Smooth muscle cell (in vitro differentiated cells): Measurements from ENCODE around the gene PRRX2. TPM values are rescaled to one million over a fixed set of nuclear protein-coding genes. Genes with fewer than 3 reads are reported as not detected.

Experiments used
- DNase-seq: peaks from one replicate; lab custom pipeline; 2025; ENCODE audit not compliant: unreplicated experiment; lab: John Stamatoyannopoulos, UW
- H2AFZ ChIP-seq: fragments of 200-600 bp; sonication (generic); 2 replicates; pipeline ENCODE4 v1.6.0; 2016; ENCODE audit warnings: antibody characterized with exemption, low read depth, mild to moderate bottlenecking
- H3F3A ChIP-seq: fragments of 200-600 bp; sonication (generic); 2 replicates; pipeline ENCODE4 v1.6.0; 2017; ENCODE audit warnings: antibody characterized with exemption, low read depth
- H3K27ac ChIP-seq: fragments of 200-600 bp; sonication (generic); 2 replicates; pipeline ENCODE4 v1.5.1; 2016; ENCODE audit warnings: low read depth, mild to moderate bottlenecking
- H3K27me3 ChIP-seq: fragments of 200-600 bp; sonication (generic); 2 replicates; pipeline ENCODE4 v1.6.1; 2016; ENCODE audit warnings: low read depth, mild to moderate bottlenecking
- H3K36me3 ChIP-seq: fragments of 200-600 bp; sonication (generic); 2 replicates; pipeline ENCODE4 v1.5.1; 2016; ENCODE audit warnings: low read depth
- H3K4me1 ChIP-seq: fragments of 200-600 bp; sonication (generic); 2 replicates; pipeline ENCODE4 v1.5.1; 2016; ENCODE audit warnings: low read depth
- H3K4me2 ChIP-seq: fragments of 200-600 bp; sonication (generic); 2 replicates; pipeline ENCODE4 v1.6.0; 2016; ENCODE audit warnings: mild to moderate bottlenecking
- H3K4me3 ChIP-seq: fragments of 200-600 bp; sonication (generic); 2 replicates; pipeline ENCODE4 v1.5.1; 2016; ENCODE audit warnings: mild to moderate bottlenecking
- H3K79me2 ChIP-seq: fragments of 200-600 bp; sonication (generic); 2 replicates; pipeline ENCODE4 v1.6.0; 2016; ENCODE audit warnings: low read depth, mild to moderate bottlenecking
- H3K9ac ChIP-seq: fragments of 200-600 bp; sonication (generic); 2 replicates; pipeline ENCODE4 v1.6.0; 2016; ENCODE audit warnings: low read depth
- H3K9me3 ChIP-seq: fragments of 200-600 bp; sonication (generic); replicated peaks from 2 replicates; pipeline ENCODE4 v1.5.1; 2016; ENCODE audit warnings: low read depth
- H4K20me1 ChIP-seq: fragments of 200-600 bp; sonication (generic); 2 replicates; pipeline ENCODE4 v1.6.0; 2016; ENCODE audit warnings: low read depth
- WGBS: methylation state at CpG from one replicate; pipeline ENCODE4 v1.1.7; 2016; ENCODE audit warnings: low lambda C conversion rate; 5-methylcytosine and 5-hydroxymethylcytosine counted together
- polyA plus RNA-seq: library from polyadenylated mRNA; unstranded; fragments of >200 nt; fragmentation: Nextera tagmentation; extraction: Ambion mirVana; gene quantifications from 2 replicates; pipeline ENCODE4 v1.2.1, GENCODE V29; 2016
- total RNA-seq: library from RNA; depleted of rRNA; stranded (reverse); fragments of >200 nt; gene quantifications from 2 replicates; pipeline ENCODE4 v1.2.3, GENCODE V29; 2014
- TF ChIP-seq, protein P1 (sequence below): fragments of 200-600 bp; sonication (generic); IDR thresholded peaks from 2 replicates; pipeline ENCODE4 v1.5.1; 2017; ENCODE audit warnings: borderline replicate concordance, mild to moderate bottlenecking, antibody characterized with exemption; ENCODE audit not compliant: insufficient read depth, poor library complexity, severe bottlenecking

PRRX2 gene
- total and polyA plus RNA-seq, 2 experiments from 2014 or later: 87.7 to 234 TPM

DNA sequence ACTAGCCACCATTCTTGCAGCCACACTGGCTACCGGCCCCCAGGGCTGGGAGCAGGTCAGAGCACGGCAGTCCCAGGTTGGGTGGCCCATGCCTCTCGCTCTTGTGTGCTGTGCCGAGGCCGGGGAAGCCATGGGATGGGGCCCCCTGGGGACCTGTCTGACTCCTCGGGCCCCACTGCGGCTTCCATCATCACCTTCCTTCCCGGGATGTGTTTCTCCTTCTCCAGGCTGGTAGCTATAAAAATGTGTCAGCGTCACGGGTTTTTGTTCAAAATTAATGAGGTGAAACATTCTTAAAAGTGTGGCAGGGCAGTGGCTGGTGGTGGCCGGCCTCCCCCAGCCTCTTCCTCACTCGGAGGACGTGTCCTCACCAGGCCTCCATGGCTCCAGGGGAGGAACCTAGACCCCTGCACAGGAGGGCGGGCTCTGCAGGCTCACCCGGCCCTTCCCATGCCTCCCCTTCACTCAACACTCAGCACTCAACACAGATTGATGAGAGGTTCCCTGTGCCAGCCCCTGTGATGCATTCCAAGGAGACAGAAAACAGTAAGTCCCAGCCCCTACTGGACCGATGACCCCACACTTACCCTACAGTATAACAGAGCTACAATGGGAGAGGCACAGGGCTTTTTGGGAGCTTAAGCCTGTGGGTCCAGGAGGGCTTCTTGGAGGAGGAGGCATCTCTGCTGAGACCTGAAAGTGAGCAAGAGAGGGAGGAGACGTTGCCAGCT lies 44.2 kb downstream of the PRRX2 start:
- Histone ChIP-seq H3K36me3 (no peaks in the 10 kb centered on the region), H3K4me1 (peaks cover 42% of the 10 kb centered on the region), H2AFZ (no peak overlapping the region), H3K9me3 (no peaks in the 10 kb centered on the region), H4K20me1 (no peaks in the 10 kb centered on the region), H3K27me3 (no peaks in the 10 kb centered on the region), H3K9ac (peak overlapping the region; percentile 64), H3K4me3 (no peak overlapping the region), H3K79me2 (peaks cover 36% of the 10 kb centered on the region), H3K4me2 (peak overlapping the region; percentile 67), H3F3A (peaks cover 34% of the 10 kb centered on the region), H3K27ac (peak overlapping the region; percentile 91)
- TF ChIP-seq, protein P1, sequence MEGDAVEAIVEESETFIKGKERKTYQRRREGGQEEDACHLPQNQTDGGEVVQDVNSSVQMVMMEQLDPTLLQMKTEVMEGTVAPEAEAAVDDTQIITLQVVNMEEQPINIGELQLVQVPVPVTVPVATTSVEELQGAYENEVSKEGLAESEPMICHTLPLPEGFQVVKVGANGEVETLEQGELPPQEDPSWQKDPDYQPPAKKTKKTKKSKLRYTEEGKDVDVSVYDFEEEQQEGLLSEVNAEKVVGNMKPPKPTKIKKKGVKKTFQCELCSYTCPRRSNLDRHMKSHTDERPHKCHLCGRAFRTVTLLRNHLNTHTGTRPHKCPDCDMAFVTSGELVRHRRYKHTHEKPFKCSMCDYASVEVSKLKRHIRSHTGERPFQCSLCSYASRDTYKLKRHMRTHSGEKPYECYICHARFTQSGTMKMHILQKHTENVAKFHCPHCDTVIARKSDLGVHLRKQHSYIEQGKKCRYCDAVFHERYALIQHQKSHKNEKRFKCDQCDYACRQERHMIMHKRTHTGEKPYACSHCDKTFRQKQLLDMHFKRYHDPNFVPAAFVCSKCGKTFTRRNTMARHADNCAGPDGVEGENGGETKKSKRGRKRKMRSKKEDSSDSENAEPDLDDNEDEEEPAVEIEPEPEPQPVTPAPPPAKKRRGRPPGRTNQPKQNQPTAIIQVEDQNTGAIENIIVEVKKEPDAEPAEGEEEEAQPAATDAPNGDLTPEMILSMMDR: no peak
- 59% methylated on average over 17 of the region's 17 CpGs for WGBS
- no peak for DNase-seq

DNA sequence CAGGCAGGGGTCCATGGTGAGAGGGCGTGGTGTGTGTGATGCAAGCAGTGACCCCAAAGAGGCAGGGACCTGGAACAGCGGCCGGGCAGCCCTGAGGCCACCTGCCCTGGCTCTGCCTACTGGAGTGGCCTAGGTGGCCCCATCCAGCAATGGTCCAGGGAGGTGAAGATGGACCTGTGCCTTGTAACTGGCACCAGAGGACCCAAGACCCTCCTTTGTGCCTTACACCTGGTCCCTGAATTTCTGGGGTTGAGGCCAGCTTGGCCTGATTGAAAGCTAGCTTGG lies 44.7 kb downstream of the PRRX2 start:
- no peak for DNase-seq
- Histone ChIP-seq H3K9ac (peak overlapping the region; percentile 28), H3K27me3 (no peaks in the 10 kb centered on the region), H3K4me2 (no peak overlapping the region), H3F3A (peaks cover 34% of the 10 kb centered on the region), H3K27ac (peak overlapping the region; percentile 91), H3K79me2 (peaks cover 31% of the 10 kb centered on the region), H4K20me1 (no peaks in the 10 kb centered on the region), H2AFZ (no peak overlapping the region), H3K9me3 (no peaks in the 10 kb centered on the region), H3K4me1 (peaks cover 42% of the 10 kb centered on the region), H3K4me3 (no peak overlapping the region), H3K36me3 (no peaks in the 10 kb centered on the region)
- WGBS: 100% methylated on average over 3 of the region's 3 CpGs
- TF ChIP-seq, protein P1: no peak

DNA sequence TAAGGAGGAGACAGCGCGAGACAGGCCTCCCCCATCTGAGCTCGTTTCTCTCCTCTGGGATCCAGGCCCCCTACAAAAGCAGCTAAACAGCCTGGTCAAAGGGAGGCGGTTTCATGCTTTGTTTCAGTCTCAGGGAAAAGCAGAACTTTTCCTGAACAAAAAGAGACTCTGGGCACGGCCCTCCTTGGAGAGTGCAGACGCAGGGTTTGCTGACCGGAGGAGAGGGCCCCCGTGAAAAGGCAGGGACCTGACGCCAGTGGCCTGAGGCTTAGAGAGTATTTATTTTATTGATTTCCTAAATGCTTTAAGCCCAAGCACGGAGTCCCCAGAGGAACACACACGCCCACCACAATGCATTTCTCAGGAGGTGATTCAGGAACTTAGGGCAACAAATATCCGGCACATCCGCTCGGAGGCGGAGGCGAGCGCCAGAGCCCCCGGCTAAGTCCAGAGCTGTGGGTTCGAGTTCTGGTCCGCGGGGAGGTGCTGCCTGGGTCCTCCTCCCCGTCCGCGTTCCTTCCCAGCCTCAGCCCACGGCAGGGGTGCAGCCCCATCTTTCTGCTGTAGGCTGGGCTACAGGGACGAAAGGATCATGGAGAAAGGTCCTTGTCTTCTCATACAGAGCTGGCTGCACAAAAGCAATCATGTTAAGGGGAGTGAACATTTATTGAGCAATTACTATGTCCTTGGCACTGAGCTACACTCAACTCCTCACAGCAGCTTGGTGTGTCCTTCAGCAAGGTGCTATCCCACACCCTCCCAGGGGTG lies 47.4 kb downstream of the PRRX2 start:
- Histone ChIP-seq H3K9me3 (no peaks in the 10 kb centered on the region), H3K27me3 (no peaks in the 10 kb centered on the region), H3K36me3 (no peaks in the 10 kb centered on the region), H2AFZ (no peak overlapping the region), H3F3A (peaks cover 17% of the 10 kb centered on the region), H3K79me2 (peaks cover 15% of the 10 kb centered on the region), H3K9ac (peak overlapping the region; percentile 67), H3K4me1 (peaks cover 42% of the 10 kb centered on the region), H3K4me2 (peak overlapping the region; percentile 71), H4K20me1 (no peaks in the 10 kb centered on the region), H3K27ac (peak overlapping the region; percentile 91), H3K4me3 (peak overlapping the region; percentile 22)
- DNase-seq: no peak
- 25% methylated on average over 26 of the region's 26 CpGs for WGBS
- TF ChIP-seq, protein P1: no peak
